NCI-H1105 treated with DMSO at 0.1 percent for 48 hours (cell line): ENCODE results near the gene CNTN5.
"Not testable (repeated sequence)": the region's sequence is repeated elsewhere in the genome, so short reads cannot be mapped to it uniquely, and the experiment has no call there.

Experiments used
- DNase-seq: peaks from one replicate; lab custom pipeline; 2025; lab: John Stamatoyannopoulos, UW

The CNTN5 gene

GRCh38 chr11:99020352-99021225 lies at the start of gene CNTN5:
Gene CNTN5 (plus strand): TSS chr11:99020949.
- peak; percentile 86 for DNase-seq

DNA sequence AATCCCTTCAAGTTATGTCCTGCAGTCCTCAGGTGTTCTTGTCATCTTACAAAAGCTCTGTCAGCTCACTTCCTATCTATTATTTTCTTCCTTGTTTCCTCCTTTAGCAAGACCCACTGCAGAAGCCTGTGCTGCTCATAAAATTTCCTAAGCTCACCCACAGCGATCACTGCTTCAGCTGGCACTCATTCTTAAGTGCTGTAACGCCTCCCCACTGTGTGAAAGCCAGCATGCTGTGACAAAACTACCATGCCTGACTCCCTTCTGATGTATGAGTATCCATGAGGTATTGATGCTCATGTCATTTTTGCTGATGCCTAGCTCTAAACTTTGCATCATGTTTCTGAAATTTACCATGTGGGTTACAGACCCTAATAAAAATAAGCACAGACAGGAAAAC lies 41.5 kb upstream of the CNTN5 start:
- DNase-seq = no peak

GRCh38 chr11:99015634-99016454 lies 4.9 kb upstream of the CNTN5 start:
- DNase-seq = peak; percentile 74

DNA sequence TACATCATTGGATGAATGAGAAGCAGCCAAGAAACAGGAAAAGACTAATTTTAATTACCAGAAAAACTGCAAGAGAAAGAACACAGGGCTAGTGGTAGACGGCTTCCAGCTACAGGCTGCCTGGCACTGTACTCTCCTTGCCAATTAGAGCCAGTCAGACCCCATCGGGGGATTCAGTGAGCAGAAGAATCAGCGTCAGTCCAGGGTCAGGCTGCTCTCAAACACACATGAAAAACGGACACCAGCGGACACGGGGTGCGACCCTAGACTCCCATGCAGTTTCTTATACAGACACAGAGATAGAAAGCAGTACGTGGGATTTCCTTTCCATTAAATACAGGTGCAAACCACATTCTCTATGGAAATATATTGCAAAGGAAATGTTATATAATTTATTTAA lies 1.1 kb upstream of the CNTN5 start:
- peak; percentile 20 for DNase-seq

GRCh38 chr11:99037057-99037456 lies 16.3 kb downstream of the CNTN5 start:
- no peak for DNase-seq

DNA sequence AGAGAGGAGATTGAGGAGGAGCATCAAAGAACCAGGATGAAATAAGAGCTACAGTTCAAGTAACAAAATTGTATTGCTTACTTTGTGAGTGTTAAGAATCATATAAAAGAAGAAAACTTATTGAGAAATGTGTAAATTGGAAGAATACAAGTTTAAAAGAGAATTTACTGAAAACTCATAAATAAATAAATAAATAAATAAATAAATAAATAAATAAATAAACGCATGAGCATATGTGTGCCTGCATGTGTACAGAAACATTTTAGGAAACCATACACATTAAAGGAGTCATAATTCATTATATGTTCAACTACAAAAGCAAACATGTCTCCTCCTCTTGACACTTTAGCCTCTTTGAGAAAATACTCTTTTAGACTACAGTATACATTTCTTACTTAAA lies 42.6 kb downstream of the CNTN5 start:
- DNase-seq = no peak

DNA sequence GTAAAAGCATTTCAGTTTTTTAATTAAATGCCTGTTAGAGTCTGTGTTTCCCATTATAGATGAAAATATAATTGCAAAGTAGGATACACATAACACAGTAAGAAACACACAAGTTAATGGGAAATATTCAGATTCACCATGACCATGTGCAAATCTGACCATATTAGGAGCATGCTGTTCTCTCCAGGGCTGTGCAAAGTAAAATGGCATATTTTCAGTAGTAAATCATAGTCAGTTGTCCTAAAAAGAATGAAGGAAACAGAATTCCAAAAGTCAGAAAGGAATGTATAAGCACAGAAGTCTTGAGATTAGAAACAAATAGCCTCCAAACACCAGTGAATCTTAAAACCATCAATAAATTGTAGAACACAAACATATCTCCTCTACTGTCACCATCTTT lies 44.4 kb downstream of the CNTN5 start:
- no peak for DNase-seq

DNA sequence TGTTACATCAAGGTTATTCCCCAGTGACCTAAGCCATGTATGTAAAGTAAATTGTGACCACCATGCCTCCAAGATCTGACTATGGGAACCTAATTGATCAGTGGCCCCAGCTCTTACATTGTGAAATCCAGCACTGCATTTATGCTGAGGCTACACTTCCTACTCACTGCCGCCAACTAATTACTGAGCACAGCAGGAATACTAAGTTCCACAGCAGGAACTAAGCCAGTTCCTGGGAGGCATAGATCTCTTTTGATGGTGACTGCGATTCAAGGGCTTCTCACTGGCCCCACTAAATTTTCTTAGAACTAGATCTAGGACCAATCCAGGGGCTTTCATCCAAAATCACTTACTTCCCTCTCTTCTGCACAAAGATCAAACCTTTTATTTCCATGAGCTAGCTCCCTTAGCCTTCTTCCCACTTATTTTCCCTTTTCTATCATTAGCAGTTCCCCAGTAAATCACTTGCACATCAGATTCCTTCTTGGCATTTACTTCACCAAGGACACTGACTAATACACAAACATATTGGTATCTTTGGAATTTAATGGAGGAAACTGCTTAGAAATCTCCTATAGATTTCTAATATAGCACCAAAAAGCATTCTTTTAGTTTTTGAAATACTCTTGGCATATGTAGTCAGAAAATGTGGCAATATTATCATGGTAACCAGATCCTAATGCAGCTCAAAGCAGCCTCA lies 46.0 kb downstream of the CNTN5 start:
- no peak for DNase-seq

GRCh38 chr11:99068832-99069231 lies 48.1 kb downstream of the CNTN5 start:
- DNase-seq = no peak

GRCh38 chr11:99069856-99070444 lies 49.2 kb downstream of the CNTN5 start:
- peak; percentile 88 for DNase-seq

DNA sequence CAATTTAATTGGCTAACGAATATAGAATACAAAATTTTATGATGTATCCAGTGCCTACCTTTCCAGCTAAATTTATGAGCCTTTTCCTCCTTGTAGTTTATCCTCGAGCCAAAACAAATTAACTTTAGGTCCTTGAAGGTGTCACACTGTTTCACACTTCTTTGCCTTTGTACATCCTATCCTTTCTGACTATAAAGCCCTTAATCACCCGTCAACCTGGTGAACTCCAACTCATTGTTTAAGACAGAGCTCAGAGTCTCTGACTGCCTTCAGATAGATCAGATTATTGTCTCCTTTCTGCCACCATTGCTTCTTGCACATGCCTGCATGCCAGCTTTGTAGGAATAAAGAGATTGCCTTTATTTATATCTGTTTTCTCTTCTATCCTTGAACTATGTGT lies 58.8 kb downstream of the CNTN5 start:
- DNase-seq = no peak

DNA sequence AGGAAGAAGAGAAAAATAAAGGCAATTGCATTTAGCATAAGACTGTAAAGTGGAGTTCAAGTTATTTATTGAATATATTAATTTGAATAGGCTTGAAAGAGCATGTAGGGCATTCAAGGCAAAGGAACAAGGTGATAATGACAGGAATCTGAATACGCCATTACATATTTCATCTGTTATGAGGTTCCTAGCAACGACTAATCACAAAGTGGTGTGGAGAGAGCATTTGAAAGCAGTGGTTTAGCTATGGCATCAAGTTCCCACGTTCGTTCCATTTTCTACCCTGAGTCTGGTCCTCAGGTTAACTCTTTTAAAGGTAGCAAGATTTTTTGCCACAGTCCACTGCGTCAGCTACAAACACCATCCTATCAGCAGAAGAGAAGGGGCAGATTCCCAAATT lies 59.4 kb downstream of the CNTN5 start:
- no peak for DNase-seq

DNA sequence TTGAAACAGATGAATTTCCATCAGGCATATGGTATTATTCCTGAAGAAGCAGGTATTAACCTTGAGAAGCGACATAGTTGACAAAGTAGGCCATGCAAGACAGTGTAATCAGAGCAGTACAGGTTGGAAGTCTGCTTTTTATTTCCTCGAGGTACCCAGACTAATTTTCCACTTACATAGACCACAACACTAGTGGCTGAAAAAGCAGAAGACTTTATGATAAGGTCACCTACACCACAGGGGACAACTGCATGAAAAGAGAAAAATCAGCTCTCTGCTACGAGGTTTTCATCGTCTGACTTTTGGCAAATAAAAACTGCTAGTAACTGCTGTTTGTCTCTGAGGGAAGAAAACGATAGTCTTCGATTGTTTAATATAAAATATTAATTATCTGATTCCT lies 77.5 kb downstream of the CNTN5 start:
- no peak for DNase-seq

- no peak for DNase-seq
Measured at GRCh38 chr11:99098751-99099150, 78.0 kb downstream of the CNTN5 start.

DNA sequence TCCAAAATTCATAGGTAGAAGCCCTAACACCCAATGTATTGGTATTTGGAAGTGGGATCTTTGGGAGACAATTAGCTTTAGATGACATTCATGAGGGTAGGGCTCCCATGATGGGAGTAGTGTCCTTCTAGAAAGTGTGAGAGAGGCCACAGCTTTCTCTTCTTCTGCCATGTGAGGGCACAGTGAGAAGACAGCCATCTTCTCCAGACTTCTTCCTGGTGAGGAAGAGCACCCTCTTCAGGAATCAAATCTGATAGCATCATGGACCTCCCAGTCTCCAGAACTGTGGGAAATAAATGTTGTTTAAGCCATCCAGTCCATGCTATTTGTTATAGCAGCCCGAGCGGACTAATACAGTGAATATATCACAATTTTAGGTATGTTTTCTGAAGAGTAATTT lies 96.9 kb downstream of the CNTN5 start:
- no peak for DNase-seq

- DNase-seq = not testable (repeated sequence)
Measured at GRCh38 chr11:99133862-99134261, 113.1 kb downstream of the CNTN5 start.

DNA sequence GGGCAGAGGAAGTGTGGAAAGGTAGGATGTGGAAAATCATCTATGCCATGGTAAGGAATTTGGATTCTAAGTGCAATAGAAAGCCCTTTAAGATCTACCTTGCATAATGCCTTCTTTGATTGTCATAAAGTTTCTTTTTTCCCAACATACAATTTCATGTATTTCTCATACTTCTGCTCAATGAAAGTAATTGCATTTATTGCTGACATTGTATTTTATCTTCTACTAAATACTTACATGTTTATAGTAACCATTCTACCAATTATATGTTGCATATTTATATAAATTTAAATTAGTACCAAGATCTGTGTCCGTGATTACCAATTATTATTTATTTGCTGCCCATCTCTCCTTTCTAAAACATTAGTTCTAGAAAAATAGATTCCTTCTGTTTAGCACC lies 114.8 kb downstream of the CNTN5 start:
- DNase-seq = no peak

- no peak for DNase-seq
Measured at GRCh38 chr11:99142237-99142636, 121.5 kb downstream of the CNTN5 start.

DNA sequence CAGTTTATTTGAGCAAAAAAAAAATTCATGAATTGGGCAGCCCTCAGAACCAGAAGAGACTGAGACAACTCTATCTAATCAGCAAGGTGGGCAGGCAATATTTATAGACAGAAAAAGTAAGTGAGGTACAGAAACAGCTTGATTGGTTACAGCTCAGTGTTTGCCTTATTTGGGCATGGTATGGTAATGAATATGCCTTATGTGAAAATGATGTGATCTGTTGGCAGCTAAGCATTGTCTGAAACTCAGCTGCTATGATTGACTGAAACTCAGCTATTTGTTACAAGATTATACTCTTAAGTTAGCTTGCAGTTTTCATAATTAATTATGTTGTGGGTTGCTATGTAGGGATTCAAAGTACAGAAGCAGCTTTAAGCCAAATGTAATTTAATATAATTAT lies 127.6 kb downstream of the CNTN5 start:
- no peak for DNase-seq

DNA sequence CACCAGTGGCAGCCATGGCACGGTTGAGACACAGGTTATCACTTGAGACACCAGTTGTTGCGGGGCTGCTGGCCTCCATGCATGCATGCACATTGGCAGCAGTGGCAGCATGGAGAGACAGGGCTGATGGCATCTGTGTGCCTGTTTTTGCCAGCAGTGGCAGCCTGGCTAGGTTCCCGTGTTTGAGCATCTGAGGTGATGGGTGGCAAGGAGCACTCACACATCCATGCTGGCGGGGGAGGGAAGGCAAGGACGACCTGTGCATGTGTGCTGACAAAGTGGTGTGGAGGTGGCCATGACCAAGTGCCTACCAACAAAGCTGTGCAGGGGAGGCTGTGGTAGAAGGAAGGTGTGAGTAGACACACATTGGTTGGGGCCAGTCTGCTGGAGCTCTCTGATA lies 133.5 kb downstream of the CNTN5 start:
- no peak for DNase-seq

DNA sequence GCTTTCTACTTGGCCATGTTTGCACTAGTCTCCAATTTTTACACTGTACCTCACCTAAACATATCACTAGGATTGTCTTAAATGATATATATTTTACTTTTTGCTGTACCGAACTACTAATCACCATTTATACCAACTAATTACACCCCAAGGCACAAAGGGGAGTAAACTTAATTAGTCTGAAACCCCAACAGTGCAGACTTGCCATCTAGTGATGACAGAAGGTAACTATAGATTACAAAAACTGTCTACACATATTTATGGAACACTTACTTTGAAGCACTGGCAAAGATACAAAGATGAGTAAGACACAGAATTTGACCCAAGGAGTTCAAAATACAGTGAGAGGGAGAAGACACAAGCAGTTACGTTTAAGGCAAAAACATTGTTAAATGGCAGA lies 139.7 kb downstream of the CNTN5 start:
- no peak for DNase-seq

GRCh38 chr11:99162819-99163218 lies 142.1 kb downstream of the CNTN5 start:
- DNase-seq = no peak
